NCI-H510A (cell line): ENCODE results near the gene INHBA.

Source experiments
- DNase-seq: peaks from one replicate; lab custom pipeline; 2025; lab: John Stamatoyannopoulos, UW

The INHBA gene

DNA sequence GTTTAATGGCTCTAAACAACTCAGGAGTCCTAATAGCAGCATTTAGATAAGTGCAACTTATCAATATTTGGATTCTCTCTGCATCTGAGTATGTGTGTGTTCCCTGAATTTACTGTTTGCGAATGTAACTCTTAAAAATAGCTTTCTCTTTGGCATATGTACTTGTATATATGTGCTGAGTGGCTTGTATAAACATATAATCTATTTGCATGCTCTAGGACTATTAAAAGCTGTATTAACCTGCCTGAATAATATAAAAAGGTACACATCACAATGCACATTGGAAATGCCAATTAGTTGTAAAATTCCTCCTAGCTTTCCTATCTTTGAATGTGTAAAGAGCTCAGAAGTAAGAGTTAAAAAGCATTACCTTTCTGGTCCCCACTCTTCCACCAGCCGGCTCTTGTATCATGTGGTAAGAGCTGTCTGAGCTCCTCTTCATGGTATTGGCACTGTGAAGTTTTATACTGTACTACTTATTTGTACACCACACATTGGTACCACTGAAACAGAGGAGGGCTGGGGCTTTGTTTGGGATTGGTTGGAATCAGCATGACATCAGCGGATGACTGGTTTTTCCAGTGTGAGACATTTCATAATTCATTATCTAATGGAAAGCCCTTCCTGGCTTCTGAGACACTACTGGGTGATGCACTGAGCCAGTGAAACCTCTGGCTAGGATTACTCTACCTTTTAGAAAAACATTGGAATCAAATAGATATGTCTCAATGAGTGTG, at the start of gene INHBA:
TSS of gene INHBA (minus strand) at position 456 of the 737 bp plus-strand sequence. CDS start 2,716 bp downstream, outside the sequence.
- no peak for DNase-seq

DNA sequence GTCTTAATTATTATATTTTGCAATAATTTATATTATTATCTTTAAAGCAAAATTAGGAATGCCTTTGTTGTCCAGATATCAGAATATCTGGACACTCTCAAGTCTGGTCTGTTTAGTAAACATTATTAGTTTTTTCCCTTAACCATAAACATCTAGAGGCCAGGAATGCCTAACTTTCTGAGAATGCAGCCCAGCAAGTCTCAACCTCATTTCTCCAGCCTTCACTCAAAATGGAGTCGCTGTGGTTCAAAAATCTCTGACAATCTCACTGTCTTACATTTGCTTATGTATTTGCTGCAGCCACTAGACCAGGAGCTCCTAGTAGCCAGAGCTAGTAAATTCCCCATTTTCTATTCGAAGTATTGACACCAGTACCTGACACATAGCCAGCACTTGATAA, 49.7 kb upstream of the INHBA start:
- no peak for DNase-seq

DNA sequence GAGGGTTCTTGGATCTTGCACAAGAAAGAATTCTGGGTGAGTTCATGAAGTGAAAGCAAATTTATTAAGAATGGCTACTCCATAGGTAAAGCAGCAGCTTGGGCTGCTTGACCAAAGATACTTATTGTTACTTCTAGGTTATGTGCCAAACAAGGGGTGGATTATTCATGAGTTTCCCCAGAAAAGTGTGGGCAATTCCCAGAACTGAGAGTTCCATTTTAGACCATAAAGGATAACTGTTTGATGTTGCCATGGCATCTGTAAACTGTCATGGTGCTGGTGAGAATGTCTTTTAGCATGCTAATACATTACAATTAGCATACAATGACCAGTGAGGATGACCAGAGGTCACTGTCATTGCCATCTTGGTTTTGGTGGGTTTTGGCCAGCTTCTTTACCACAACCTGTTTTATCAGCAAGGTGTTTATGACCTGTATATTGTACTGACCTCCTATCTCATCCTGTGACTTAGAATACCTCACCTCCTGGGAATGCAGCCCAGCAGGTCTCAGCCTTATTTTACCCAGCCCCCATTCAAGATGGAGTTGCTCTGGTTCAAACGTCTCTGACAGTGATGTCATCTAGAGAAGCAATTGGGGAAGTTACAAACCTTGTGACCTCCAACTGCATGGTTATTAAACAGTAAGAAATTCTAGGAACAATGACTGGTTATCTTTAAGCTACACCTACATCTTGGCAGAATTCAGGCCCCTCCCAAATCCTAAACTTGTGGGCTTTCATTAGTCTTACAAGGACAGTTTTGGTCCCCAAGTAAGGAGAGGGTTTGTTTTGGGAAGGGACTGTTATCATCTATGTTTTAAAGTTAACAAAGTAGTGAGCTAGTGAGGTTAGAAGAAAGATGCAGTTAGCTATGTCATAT, 48.0 kb upstream of the INHBA start:
- DNase-seq, result no peak

DNA sequence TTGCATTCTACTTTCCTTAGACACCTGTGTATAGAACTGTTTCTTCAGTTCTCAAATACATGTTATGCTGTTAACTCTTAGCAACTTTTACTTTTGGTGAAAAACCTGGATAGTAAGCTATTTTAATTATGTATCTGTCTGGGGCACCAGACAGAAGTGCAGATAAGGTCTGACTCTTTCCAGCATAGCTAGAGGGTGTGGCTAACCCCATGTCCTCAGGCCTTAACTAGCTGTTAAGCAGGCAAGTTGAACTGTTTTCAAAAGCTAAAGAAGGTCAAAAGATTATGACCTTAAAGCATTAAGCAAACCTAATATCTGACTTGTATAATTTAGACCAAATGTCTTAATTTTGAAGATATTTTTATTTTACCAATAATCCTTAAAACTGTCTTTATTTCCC, 45.1 kb upstream of the INHBA start:
- no peak for DNase-seq

DNA sequence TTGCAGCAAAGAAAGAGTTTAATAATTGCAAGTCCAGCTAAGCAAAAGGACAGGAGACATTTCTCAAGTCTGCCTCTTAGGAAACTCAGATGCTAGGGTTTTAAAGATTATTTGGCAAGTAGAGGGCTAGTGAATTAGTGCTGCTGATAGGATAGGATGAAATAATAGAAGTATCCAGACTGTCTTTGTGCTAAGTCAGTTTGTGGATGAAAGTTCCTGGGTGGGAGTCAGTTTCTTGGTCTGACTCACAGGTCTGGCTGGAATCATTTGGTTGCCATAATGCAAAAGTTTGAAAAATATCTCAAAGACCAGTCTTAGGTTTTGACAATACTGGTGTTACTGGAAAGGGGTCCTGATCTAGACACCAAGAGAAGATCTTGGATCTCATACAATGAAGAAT, 42.6 kb upstream of the INHBA start:
- no peak for DNase-seq

DNA sequence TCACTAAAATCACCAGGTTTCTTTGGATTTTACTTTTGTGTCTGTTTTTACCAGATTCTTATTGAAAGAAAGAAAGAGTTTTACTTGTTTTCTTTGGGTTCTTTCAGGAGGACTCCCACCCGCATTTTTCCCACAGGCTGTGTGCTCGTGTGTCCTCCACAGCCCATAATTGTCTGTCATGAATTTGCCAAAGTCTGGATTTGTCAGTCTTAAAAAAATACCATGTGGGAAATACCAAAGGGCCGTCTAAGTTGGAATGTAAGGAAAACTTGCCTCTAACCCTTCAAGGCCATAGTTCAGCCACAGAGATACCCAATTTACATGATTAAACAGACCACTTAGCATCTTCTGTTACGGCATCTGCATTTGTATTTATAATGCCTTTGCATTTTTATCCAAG, 41.3 kb upstream of the INHBA start:
- no peak for DNase-seq

DNA sequence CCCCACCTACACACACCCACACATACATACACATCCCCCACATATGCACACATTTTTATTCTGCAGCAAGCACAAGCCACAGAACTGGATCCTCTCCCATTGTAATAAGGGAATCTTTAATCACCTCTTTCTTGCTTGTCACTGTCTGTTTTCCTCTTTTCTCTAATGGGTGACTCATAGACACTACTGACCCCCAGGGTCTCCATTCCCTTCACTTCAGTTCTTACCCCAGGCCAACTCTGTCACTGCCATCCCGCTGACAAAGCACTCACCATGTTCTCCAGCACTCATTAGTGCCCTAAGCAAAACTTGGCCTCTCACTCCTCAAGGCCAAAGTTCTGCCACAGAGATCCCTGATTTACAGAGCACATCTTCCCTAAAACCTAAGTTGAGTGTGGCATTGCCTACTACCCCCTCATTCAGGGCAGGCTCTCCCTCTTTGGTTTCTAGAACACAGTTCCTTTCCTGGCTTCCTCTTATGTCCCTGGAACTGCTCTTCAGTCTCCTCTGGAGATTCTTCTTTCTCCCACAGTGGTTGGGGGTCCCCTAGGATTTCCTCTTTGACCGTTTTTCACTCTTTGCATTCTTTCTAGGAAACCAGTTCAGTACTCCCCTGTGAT, 39.6 kb upstream of the INHBA start:
- DNase-seq, result no peak

DNA sequence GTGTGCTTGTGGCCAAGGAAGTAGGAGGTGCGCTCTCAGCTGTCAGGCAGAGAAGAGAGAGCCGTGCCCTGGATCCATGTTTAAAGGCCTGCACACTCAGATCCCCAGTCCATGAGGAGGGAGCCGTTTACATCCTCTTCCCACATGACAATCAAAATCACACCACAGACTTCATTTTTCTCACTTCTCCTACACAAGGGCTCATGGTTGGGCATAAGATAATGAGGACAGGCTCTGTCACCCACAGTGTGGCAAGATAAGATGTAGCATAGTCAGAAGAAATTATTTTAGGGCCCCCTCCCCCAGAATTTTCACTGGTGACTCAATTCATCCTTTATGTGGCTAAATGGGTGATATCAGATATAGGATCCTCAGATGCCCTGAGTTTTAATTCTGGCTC, 35.9 kb upstream of the INHBA start:
- DNase-seq, result no peak

DNA sequence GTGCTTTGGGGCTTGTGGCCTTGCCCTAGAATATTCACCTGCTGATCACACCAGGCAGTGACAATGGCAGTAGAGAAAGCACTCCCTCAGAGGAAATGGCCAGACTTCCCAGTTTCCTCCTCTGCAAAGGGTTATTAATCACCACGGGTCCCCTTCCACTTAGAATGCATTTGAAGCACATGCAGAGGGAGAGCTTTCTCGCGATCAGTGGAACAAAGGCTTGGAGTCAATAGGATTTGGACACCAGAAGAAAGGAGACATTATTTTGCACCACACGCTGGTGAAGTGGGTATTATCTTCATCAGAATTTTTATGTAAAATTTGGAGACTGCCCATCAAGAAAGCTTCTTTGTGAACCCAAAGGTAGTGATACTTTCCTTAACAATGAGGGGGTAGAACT, 35.4 kb upstream of the INHBA start:
- DNase-seq, result no peak

DNA sequence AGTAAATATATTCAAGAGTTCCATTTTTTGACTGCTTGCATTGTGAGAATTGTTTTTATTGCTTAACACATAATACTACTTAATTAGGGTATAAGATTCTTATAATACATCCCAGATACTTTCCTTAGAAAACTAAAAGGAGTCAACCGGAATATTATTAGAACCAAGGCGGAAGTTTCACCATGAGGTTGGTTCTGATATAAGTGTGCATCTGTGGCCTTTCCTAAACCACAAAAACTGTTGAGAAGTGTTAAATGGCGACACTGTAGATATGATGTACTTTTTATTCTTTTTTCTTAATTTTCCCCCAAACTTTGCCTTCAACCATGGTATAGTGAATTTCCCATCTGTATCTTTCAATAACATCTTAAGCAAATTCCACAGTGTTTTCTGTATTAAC, 32.3 kb upstream of the INHBA start:
- no peak for DNase-seq

DNA sequence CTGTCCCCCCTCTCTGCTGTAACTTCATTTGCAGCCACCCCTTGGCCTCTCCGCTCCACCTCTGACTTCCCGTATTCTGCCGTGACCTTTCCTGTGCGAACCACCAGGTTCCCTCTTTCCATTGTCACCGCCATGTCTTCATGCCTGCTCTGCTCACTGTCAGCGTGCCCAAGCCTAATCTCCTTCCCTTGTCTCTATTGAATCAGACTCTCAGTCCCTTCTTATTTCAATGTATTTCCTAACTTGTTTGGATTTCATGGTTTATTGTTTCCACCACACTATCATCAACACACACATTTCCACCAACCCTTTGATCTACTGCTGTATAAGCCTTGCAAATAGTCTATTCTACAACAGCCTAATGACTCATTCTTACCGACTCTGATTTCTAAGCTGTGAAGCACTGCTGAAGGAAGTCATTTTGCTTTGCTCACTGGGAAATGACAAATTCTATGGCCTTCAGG, 30.0 kb upstream of the INHBA start:
- no peak for DNase-seq

DNA sequence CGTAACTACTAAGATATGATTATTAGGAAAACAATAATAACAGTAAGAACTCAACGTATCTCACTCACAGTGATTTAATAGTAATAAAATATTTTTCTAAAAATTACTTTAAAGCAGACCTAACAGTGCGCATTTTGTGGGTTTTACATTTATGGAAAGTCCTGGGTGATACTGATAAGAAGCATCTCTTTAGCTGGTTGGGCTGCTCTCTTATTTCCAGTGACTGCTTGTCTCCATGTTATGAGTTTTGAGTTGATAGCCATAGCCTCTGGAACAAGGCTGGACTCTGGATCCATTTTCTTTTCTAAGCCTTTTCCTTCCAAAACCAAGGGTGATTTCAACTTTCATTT, 29.5 kb upstream of the INHBA start:
- DNase-seq, result no peak

DNA sequence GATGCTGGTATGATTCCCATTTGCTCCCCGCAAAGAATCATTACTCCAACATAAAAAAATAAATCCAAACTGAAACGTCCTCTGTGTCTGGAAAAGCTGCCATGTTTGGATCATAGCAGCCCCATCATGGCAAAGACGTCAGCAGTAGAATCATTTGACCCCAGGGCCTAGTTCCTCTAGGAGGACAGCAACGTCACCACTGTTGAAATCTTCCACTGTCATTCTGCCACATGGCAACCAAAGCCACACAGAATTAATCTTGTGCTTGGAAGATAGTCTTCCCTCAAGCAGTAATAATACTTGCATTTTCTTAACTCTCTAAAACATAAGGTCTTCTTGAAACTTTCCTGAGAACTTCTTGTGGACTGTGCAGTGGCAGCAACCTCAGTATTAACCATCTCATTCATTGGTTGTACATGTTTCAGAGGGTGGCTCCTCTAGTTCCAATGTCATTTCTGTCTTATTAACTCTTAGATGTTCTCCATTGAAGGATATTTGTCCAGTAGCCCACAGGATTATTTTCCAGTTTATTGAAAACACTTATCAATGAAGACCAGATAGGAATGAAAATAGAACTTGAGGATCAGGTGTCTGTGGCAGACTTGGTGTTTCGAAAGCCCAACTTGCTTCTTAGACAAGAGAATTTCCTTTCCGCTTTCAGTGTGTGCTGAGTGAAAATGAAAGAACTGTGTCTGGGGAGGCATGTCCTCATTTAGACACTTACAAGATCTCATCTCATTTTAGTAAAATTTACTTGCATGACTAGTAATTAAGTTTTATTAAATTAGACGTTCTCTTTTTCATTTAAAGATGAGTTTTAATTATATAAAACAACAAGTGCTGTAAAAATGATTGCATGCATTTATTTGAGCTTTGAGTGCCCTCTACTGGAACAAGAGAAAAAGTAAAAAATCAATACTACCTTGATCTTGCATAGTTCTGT, 28.9 kb upstream of the INHBA start:
- no peak for DNase-seq

DNA sequence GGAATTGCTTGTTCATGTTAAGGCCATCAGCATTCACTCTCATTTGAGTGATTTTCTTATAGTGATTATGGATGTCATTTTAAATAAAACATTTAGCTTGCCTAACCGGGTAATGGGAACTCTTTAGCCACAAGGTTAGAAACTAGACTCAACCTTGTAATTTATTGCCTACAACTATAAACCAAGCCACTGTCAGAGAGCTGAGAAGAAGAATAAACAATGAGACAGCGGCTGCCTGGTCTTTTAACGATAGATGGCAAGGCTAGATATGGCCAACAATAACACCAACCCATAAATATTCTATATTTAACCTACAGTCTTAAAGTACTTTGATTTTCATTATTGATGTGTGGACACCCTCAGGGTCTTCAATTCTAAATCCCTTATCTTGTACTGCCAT, 27.8 kb upstream of the INHBA start:
- DNase-seq, result no peak

DNA sequence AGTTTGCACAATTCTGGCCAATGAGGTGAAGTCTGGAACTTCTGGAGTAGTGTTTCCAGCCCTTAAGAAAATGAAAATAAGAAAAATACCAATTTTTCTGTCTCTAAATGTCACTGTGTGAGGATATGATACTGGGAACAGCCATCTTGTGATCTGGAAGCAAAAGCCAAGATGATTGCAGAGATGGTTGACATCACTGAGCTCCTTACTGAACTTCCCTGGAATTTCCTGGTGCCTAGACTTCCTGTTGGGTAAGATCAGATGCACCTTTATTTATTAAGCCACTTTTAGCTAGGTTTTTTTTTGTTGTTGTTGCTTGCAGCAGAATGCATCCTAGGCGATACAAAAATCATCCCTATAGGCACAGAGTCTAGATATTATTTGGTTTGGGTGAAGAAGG, 27.3 kb upstream of the INHBA start:
- no peak for DNase-seq

DNA sequence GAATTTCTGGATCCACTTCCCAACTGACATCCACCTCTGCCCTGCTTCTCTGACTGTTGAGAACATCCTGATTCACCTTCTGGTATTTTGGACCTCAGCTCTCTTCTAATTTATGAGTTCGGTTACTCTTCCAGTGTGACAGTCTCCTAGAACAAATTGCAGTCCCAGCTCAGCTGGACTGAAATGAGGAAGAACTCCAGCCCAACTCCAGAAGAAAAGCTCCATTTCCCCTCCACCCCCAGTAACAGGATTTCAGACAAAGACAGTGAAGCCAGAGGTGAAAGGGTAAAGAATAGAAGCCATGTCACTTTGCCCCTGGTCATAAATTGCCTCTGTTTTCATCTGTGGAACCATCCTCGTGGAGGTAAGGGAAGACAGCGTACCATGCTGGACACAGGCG, 26.2 kb upstream of the INHBA start:
- DNase-seq, result no peak

DNA sequence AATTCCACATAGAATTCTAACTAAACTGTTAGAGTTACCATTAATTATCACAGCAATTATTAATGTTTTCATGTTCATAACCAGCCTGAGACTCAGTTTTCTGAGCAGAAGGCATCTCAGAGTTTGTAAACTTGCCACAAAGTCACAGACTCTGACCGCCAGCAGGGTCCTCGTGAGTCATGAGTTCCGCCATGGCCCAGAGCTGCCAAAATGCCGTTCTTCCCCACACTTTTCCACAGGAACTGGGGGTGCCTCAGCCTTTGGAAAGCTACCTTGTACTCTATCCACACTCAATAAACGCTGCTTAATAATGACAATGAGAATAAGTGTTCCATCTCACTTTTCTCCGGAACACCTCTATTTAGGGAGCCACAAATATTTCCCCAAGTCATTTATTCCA, 22.1 kb upstream of the INHBA start:
- no peak for DNase-seq

DNA sequence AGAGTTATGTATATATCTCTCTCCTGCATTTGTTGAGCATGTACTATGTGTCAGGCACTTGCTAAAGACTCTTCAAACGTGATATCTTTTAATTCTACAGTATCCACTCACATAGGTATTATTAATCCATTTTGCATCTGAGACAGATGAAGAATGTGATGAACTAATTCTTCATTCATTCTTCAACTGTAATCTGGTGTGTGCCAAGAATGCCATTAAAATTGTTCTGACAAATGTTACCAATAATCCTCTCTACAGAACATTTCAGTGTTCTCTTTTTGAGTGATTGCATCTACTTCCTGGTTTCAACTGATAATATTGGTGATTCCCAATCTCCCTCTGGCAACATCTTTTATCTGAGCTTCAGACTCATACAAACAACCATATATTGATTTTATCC, 18.0 kb upstream of the INHBA start:
- no peak for DNase-seq

DNA sequence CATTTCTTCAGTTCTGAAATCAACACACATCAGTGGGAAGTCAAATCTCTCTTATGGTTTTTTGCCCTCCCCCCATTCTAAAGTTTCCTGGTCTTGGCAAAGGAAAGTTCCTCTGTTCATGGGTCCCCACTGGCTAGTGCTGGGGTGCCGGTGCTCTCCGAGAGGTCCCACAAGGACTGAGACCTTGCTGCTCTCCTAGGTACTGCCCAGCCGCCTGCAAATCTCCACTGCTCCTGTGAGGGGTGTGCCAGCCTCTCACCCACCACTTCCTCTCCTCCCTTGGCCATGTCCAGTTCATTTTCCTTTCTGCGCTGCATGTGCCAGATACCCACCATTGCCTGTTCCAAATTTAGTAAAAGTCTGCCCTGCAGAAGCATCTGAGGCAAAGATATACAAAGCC, 17.2 kb upstream of the INHBA start:
- DNase-seq, result no peak

DNA sequence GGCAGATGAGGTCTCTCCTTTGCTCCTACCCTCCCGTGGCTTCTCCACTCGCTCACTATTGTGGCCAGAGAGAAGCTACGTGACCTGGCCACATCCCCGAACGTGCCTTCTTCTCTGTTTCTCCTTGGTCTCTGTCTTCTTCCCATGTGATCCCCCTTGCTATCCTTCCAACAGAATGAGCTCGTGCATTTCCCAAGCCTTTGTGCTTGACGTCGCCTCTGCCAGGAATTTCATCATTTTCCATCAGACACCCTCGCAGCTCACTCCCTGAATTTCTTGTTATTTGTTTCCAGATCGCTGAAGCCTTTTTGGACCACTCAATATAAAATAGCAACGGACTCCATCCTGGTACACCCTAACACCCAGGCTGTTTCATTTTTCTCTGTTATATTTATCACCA, 13.8 kb upstream of the INHBA start:
- no peak for DNase-seq

DNA sequence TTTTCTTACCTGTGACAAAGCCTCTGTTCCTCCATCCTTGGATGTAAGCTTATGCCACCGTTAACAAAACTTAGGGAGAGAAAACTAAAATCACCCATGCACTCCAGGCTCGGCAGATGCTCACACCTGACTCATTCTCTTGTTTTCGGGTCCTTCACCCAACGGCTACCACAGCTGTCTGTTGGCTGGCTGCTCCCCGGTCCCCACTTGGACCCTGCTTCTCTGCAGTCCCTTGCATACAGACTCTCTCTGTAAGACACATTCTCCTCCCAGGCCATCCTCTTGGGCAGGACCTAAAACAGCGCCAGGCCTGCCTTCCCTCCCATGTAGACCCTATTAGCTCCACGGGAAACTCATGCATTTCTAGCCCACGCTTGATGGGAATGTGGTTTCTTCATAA, 12.1 kb upstream of the INHBA start:
- DNase-seq, result no peak
